ENCODE data around the gene ITLN1.
"Not testable (repeated sequence)": the region's sequence is repeated elsewhere in the genome, so short reads cannot be mapped to it uniquely, and the experiment has no call there.

ITLN1 gene

GRCh38 chr1:160916666-160917065, 31.7 kb upstream of the ITLN1 start (continued):
- TF ChIP-seq ZNF571 (tag by site-specific recombination; IDR thresholded peaks at IDR 0.05) (no peak), ZBTB10 (tag by site-specific recombination; IDR thresholded peaks at IDR 0.05) (no peak), ZNF610 (tag by site-specific recombination; IDR thresholded peaks at IDR 0.05; ENCODE audit: borderline replicate concordance) (no peak)

DNA sequence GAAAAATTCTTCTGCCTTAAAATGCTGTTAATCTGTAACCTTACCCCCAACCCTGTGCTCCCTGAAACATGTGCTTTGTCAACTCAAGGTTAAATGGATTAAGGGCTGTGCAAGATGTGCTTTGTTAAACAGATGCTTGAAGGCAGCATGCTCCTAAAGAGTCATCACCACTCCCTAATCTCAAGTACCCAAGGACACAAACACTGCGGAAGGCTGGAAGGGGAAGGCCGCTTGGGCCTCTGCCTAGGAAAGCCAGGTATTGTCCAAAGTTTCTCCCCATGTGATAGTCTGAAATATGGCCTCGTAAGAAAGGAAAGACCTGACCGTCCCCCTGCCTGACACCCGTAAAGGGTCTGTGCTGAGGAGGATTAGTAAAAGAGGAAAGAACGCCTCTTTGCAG, 28.2 kb upstream of the ITLN1 start:
- H3K4me1 ChIP-seq (ENCODE audit: control insufficient read depth, insufficient read depth, low read length); H3K4me3 ChIP-seq (ENCODE audit: low read depth, low read length); H3K36me3 ChIP-seq (ENCODE audit: control insufficient read depth in 2 of 2, insufficient read depth in 1 of 2, low read length in 2 of 2); CTCF ChIA-PET; POLR2A ChIA-PET; H3K27ac ChIP-seq (ENCODE audit: extremely low read depth, low read depth, low read length); H3K9me3 ChIP-seq (ENCODE audit: control insufficient read depth, insufficient read depth, low read depth, low read length): not testable (repeated sequence)

GRCh38 chr1:160911925-160912324, 26.9 kb upstream of the ITLN1 start:
- Histone ChIP-seq H3K27ac (ENCODE audit: extremely low read depth, low read depth, low read length) (no peak overlapping the region), H3K36me3 (ENCODE audit: control insufficient read depth in 2 of 2, insufficient read depth in 1 of 2, low read length in 2 of 2) (no peaks in the 10 kb centered on the region), H3K4me3 (ENCODE audit: low read depth, low read length) (no peak overlapping the region), H3K4me1 (ENCODE audit: control insufficient read depth, insufficient read depth, low read length) (peaks cover 4% of the 10 kb centered on the region), H3K9me3 (ENCODE audit: control insufficient read depth, insufficient read depth, low read depth, low read length) (no peaks in the 10 kb centered on the region)
- POLR2A ChIA-PET, result no interaction called here
- TF ChIP-seq ZNF16 (tag by site-specific recombination; IDR thresholded peaks at IDR 0.05; ENCODE audit: low read depth) (no peak), ZFP69B (tag by site-specific recombination; IDR thresholded peaks at IDR 0.05) (no peak), MYNN (tag by site-specific recombination; IDR thresholded peaks at IDR 0.05; ENCODE audit: borderline replicate concordance) (no peak), PRDM6 (tag by site-specific recombination; IDR thresholded peaks at IDR 0.05) (no peak), GLIS2 (tag by site-specific recombination; IDR thresholded peaks at IDR 0.05) (no peak), ZNF560 (tag by site-specific recombination; IDR thresholded peaks at IDR 0.05; ENCODE audit: borderline replicate concordance) (no peak), ZNF521 (tag by site-specific recombination; IDR thresholded peaks at IDR 0.05) (no peak), ZBTB44 (tag by site-specific recombination; IDR thresholded peaks at IDR 0.05) (no peak), ZNF548 (tag by site-specific recombination; IDR thresholded peaks at IDR 0.05) (no peak), OVOL3 (tag by site-specific recombination; IDR thresholded peaks at IDR 0.05) (no peak), ZNF677 (tag by site-specific recombination; IDR thresholded peaks at IDR 0.05) (no peak), ZNF362 (tag by site-specific recombination; IDR thresholded peaks at IDR 0.05) (no peak), ZNF354C (tag by site-specific recombination; IDR thresholded peaks at IDR 0.05; ENCODE audit: borderline replicate concordance, low read depth) (no peak)
- TF ChIP-seq, protein P1, sequence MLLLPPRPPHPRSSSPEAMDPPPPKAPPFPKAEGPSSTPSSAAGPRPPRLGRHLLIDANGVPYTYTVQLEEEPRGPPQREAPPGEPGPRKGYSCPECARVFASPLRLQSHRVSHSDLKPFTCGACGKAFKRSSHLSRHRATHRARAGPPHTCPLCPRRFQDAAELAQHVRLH (tag by site-specific recombination; IDR thresholded peaks at IDR 0.05), result no peak
- TF ChIP-seq, protein P2, sequence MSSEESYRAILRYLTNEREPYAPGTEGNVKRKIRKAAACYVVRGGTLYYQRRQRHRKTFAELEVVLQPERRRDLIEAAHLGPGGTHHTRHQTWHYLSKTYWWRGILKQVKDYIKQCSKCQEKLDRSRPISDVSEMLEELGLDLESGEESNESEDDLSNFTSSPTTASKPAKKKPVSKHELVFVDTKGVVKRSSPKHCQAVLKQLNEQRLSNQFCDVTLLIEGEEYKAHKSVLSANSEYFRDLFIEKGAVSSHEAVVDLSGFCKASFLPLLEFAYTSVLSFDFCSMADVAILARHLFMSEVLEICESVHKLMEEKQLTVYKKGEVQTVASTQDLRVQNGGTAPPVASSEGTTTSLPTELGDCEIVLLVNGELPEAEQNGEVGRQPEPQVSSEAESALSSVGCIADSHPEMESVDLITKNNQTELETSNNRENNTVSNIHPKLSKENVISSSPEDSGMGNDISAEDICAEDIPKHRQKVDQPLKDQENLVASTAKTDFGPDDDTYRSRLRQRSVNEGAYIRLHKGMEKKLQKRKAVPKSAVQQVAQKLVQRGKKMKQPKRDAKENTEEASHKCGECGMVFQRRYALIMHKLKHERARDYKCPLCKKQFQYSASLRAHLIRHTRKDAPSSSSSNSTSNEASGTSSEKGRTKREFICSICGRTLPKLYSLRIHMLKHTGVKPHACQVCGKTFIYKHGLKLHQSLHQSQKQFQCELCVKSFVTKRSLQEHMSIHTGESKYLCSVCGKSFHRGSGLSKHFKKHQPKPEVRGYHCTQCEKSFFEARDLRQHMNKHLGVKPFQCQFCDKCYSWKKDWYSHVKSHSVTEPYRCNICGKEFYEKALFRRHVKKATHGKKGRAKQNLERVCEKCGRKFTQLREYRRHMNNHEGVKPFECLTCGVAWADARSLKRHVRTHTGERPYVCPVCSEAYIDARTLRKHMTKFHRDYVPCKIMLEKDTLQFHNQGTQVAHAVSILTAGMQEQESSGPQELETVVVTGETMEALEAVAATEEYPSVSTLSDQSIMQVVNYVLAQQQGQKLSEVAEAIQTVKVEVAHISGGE (tag by site-specific recombination; conservative IDR thresholded peaks at IDR 0.05; ENCODE audit: low read depth), result no peak
- TF ChIP-seq, protein P3, sequence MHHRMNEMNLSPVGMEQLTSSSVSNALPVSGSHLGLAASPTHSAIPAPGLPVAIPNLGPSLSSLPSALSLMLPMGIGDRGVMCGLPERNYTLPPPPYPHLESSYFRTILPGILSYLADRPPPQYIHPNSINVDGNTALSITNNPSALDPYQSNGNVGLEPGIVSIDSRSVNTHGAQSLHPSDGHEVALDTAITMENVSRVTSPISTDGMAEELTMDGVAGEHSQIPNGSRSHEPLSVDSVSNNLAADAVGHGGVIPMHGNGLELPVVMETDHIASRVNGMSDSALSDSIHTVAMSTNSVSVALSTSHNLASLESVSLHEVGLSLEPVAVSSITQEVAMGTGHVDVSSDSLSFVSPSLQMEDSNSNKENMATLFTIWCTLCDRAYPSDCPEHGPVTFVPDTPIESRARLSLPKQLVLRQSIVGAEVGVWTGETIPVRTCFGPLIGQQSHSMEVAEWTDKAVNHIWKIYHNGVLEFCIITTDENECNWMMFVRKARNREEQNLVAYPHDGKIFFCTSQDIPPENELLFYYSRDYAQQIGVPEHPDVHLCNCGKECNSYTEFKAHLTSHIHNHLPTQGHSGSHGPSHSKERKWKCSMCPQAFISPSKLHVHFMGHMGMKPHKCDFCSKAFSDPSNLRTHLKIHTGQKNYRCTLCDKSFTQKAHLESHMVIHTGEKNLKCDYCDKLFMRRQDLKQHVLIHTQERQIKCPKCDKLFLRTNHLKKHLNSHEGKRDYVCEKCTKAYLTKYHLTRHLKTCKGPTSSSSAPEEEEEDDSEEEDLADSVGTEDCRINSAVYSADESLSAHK (tag by site-specific recombination; IDR thresholded peaks at IDR 0.05), result no peak
- CTCF ChIA-PET, result interaction anchor here (0.6 to 0.9 kb wide), 4 partner anchors 39 to 409 kb away, joined by 3 to 5 read pairs (median 3); no protein-coding TSS in a partner anchor
